Measurements from ENCODE around the gene CMTM3. TPM values are rescaled to one million over a fixed set of nuclear protein-coding genes. Genes with fewer than 3 reads are reported as not detected.

CMTM3 gene
- total RNA-seq, 1 donor from 2014 or later = 8.7 TPM

- DNase-seq = no peak
Observed at GRCh38 chr16:66662445-66663194, 58.1 kb downstream of the CMTM3 start.

Small RNAs within 50 kb of the gene (small RNA-seq; reads per million reads assigned to genes)
- gene CKLF-CMTM1 = not detected

Other genes with a start within 250 kb of the CMTM3 start
- 5.6 TPM for gene CDH5, start 238.0 kb upstream of the CMTM3 start, total RNA-seq
- 4.1 TPM for gene BEAN1, start 177.4 kb upstream of the CMTM3 start, total RNA-seq
- gene TK2, start 54.6 kb upstream of the CMTM3 start, total RNA-seq = 26.4 TPM
- 37.0 TPM for gene CKLF, start 52.1 kb upstream of the CMTM3 start, total RNA-seq
- 2.7 TPM for gene CMTM1, start 38.3 kb upstream of the CMTM3 start, total RNA-seq
- gene CMTM2, start 25.2 kb upstream of the CMTM3 start, total RNA-seq = not detected
- gene CMTM4, start 92.0 kb downstream of the CMTM3 start, total RNA-seq = 70.7 TPM
- 175 TPM for gene DYNC1LI2, start 146.9 kb downstream of the CMTM3 start, total RNA-seq
- gene TERB1, start 196.9 kb downstream of the CMTM3 start, total RNA-seq = 0.31 TPM
- 113 TPM for gene NAE1, start 226.3 kb downstream of the CMTM3 start, total RNA-seq
- not detected for gene CA7, start 239.7 kb downstream of the CMTM3 start, total RNA-seq